ENCODE measurements around the gene KNTC1.

- no peak for TF ChIP-seq CTCF (IDR thresholded peaks at IDR 0.05)
- TF ChIP-seq POLR2A (IDR thresholded peaks at IDR 0.05) = no peak
Measured at GRCh38 chr12:122659579-122659978, 132.5 kb downstream of the KNTC1 start.
